Stimulated activated CD8-positive, alpha-beta memory T cell treated with anti-CD3 and anti-CD28 coated beads, Interleukin-12 subunit alpha, Interleukin-12 subunit beta, amount 100 ng/mL, for 4 hours (primary cell): ENCODE data around the gene MAP2K6.

ENCODE experiments used
- DNase-seq: peaks from one replicate; pipeline ENCODE4 v3.0.0-alpha.2; 2020; ENCODE audit warnings: low read depth

The MAP2K6 gene

GRCh38 chr17:69427486-69428197, 13.1 kb downstream of the MAP2K6 start:
- no peak for DNase-seq

- DNase-seq: no peak
Measured at GRCh38 chr17:69428252-69428980, 13.9 kb downstream of the MAP2K6 start.

- no peak for DNase-seq
Measured at GRCh38 chr17:69430488-69430887, 16.0 kb downstream of the MAP2K6 start.

GRCh38 chr17:69431835-69432234, 17.3 kb downstream of the MAP2K6 start:
- no peak for DNase-seq

GRCh38 chr17:69433093-69433492, 18.6 kb downstream of the MAP2K6 start:
- no peak for DNase-seq

- no peak for DNase-seq
Measured at GRCh38 chr17:69434164-69434579, 19.7 kb downstream of the MAP2K6 start.

- no peak for DNase-seq
Measured at GRCh38 chr17:69435971-69436696, 21.6 kb downstream of the MAP2K6 start.

DNA sequence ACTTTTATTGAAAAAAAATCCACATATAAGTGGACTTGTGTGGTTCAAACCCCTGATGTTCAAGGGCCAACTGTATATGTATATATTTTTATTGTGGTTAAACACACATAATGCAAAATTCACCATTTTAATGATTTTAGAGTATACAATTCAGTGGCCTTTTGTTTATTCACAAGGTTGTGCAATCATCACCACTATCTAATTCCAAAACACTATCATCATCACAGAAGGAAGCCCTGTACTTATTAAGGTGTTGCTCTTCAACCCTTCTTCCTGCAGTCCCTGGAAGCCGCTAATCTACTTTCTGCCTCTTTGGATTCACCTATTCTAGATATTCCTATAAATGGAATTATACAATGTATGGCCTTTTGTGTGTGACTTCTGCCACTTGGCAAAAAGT, 23.0 kb downstream of the MAP2K6 start:
- DNase-seq: no peak

DNA sequence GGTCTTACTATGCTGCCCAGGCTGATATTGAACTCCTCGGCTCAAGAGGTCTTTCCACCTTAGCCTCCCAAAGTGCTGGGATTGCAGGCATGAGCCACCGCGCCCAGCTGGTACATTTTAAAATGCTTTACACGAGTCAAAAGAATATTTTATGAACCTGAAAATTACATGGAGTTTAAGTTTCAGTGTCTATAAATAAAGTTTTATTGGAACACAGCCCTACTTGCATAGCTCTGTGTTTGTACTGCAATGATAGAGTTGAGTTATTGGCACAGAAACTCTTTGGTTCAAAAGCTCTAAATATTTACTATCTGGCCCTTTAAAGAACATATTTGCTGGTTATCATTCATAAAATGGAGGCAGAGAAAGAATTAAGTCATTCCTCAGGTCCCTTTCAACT, 24.3 kb downstream of the MAP2K6 start:
- DNase-seq: no peak

GRCh38 chr17:69441179-69441578, 26.7 kb downstream of the MAP2K6 start:
- no peak for DNase-seq

DNA sequence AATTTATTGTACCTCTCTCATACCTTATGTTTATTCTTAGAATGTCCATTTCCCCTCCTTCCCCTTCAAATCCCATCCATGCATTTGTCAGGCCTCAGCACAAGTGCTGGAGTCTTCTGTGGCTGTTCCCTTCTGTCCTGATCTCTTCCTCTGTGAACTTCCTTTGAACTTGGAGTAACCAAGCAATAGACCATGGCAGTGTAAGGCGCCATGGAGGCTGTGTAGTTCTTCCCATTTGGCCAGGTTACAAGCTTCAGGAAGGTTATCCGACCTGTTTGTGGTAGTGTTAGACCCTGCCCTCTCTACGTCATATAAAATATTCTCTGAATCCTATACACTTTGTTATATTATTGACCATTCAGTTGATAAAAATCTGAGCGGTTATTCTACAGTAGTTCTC, 28.6 kb downstream of the MAP2K6 start:
- DNase-seq: no peak

DNA sequence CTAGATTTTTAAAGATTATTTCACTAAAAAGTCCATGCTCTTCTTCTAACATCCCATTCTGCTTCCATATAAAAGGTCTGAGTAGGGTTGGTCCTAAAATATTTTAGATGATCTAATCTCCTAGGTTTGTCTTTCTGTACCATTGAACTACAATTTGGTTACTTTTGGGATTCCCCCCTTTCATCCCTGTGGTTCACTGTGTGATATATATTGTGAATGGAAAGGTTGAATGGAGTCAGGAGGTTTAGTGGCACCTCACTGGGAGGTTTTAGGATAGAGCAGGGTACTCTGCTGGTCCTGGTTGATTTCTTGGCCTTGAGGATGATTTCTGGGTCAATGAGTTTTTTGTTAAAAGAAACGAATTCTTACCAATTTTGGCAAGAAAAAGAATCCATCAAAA, 29.5 kb downstream of the MAP2K6 start:
- no peak for DNase-seq

DNA sequence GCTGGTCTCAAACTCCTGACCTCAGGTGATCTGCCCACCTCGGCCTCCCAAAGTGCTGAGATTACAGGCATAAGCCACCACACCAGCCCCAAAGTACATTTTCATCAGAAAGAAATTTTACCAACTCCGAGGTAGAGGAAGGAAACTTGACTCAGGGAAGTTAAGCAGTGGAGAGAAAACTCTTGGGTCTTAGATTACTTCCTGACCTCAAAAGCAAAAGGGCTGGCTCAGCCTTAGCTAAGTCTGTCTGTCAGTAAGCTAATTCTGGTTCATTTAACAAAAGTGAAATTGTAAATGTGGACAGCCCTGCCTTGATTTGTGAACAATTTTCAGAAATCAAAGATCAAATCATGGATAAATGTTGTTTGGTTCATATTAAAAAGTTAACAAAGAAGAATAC, 30.6 kb downstream of the MAP2K6 start:
- no peak for DNase-seq

GRCh38 chr17:69447726-69448125, 33.2 kb downstream of the MAP2K6 start:
- DNase-seq: no peak

- no peak for DNase-seq
Measured at GRCh38 chr17:69448431-69449102, 34.1 kb downstream of the MAP2K6 start.

DNA sequence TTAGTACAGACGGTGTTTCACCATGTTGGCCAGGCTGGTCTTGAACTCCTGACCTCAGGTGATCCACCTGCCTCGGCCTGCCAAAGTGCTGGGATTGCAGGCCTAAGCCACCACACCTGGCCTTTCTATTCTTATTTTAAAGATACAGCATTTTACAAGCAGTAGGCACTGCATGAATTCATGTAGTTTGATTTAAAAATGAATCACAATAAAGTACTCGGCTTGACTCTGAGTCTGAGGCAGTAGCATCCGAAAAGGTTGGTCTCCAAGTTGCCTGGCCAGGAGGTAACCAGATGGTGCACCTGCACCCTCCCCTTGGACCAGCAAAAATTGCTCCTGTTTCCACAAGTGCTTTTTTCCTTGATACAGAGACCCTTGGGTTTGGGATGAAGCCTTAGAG, 35.6 kb downstream of the MAP2K6 start:
- no peak for DNase-seq

DNA sequence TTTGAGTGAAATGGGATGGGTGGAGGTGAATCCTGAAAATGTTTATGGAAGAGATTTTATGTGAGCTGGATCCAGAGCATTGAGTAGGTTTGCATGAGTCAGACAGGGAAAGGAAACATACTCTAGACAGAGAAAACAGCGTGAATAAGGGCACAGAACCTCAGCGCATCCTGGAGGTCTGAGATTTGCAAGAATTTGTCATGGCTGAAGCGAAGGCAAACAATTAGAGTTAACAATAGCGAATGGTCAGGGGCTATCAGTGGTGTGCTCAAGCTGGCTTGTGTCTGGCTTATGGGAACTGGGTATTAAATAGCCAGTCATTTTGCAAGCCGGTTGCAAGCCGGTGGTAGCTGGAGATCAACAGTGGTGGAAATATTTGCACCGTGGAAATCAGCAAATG, 36.4 kb downstream of the MAP2K6 start:
- no peak for DNase-seq

DNA sequence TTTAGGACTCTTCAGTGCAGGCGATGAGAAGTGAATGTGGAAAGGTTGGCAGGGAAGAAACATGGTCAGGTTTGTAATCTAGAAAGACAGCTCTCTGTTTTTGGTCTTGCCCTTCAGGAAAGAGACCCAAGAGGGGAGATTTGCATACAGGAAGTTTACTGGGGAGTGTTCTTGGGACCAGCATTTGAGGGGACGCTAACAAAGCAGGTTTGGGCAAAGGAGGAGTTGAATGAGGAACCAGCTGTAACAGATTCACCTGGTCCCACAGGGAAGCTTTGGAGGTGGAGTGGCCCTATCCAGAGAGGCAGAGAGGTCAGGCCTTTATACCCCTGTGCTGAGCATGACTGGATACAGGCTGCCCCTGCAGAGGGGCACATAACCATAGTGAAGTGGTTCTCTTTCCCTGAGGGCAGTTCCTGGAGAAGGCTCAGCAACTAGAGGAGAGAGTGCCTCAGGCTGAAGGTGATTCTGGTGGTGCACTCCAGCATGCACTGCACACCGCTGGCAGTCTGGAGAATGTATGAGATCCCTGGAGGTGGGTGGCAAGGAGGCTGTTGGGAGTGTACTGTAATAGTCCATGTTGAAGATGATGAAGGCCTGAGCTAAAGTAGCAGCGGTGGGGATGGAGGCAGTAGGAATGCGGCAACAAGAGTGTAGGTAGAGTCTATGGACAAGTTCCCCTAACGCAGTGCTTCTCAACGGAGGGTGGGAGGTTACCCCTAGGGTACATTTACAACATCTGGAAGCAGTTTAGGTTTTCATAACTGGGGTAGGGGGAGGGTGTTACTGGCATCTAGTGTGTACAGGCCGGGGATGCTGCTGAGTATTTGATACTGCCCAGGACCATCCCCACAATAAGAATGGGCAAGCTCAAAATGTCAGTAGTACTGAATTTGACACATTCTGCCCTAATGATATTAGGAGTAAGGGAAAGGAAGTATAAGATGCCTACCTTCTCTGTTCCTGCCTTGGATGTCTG, 37.2 kb downstream of the MAP2K6 start:
- no peak for DNase-seq

GRCh38 chr17:69452664-69453260, 38.3 kb downstream of the MAP2K6 start:
- no peak for DNase-seq

DNA sequence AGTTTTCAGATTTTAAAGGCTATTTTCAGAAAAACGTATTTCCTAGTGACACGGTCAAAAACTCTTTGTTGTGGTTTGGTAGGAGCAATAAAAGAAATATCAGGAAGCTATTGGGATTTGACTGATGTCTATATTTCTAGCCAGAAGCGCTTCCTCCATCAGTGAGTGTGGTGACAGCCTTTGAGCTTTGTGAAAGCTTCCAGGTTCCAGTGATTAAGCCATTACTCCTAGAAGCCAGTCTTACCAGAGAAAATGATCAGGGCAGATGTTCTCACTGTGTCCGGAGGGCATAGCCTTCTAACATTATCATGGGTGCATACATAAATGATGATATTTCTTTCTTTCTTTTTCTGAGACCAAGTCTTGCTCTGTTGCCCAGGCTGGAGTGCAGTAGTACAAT, 39.6 kb downstream of the MAP2K6 start:
- no peak for DNase-seq

- DNase-seq: no peak
Measured at GRCh38 chr17:69455040-69455439, 40.5 kb downstream of the MAP2K6 start.
